SK-N-SH treated with all-trans-retinoic acid at 6 μM for 48 hours (cell line): ENCODE measurements around the gene SLC12A6.

Source experiments
- ARNTL ChIP-seq: fragments of 450-650 bp; formaldehyde crosslinking; IDR thresholded peaks from 2 replicates; pipeline ENCODE4 v1.5.0; 2020; ENCODE audit warnings: low read depth, mild to moderate bottlenecking, moderate library complexity, borderline replicate concordance
- ESRRG ChIP-seq: fragments of 250-450 bp; sonication (Bioruptor Pico); IDR thresholded peaks from 2 replicates; pipeline ENCODE4 v1.6.1; 2021; ENCODE audit warnings: mild to moderate bottlenecking
- GLIS3 ChIP-seq: fragments of 250-450 bp; sonication (Bioruptor Pico); IDR thresholded peaks from 2 replicates; pipeline ENCODE4 v1.5.0; 2020; ENCODE audit warnings: mild to moderate bottlenecking, moderate library complexity
- PATZ1 ChIP-seq: fragments of 250-450 bp; sonication (Bioruptor Pico); IDR thresholded peaks from 2 replicates; pipeline ENCODE4 v1.8.0; 2020; ENCODE audit warnings: mild to moderate bottlenecking, moderate library complexity, borderline replicate concordance
- RARB ChIP-seq: fragments of 250-450 bp; sonication (Bioruptor Pico); IDR thresholded peaks from 2 replicates; pipeline ENCODE4 v1.8.0; 2021; ENCODE audit warnings: mild to moderate bottlenecking, moderate library complexity
- TSHZ2 ChIP-seq: fragments of 250-450 bp; sonication (Bioruptor Pico); IDR thresholded peaks from 2 replicates; pipeline ENCODE4 v1.5.0; 2020; ENCODE audit warnings: mild to moderate bottlenecking, moderate library complexity
- ZFP30 ChIP-seq: fragments of 450-650 bp; formaldehyde crosslinking; IDR thresholded peaks from 2 replicates; pipeline ENCODE4 v1.5.0; 2022; ENCODE audit warnings: mild to moderate bottlenecking, moderate library complexity
- ZNF565 ChIP-seq: fragments of 450-650 bp; formaldehyde crosslinking; conservative IDR thresholded peaks from 2 replicates; pipeline ENCODE4 v1.5.0; 2020; ENCODE audit warnings: low read depth, mild to moderate bottlenecking, moderate library complexity
- ZNF8 ChIP-seq: fragments of 450-650 bp; formaldehyde crosslinking; IDR thresholded peaks from 2 replicates; pipeline ENCODE4 v1.5.0; 2020; ENCODE audit warnings: mild to moderate bottlenecking, moderate library complexity

GRCh38 chr15:34353627-34354026, 16.0 kb upstream of the SLC12A6 start:
- TF ChIP-seq GLIS3 = no peak
- TF ChIP-seq PATZ1 = no peak
- no peak for TF ChIP-seq TSHZ2 (CRISPR knock-in tag)
- TF ChIP-seq ZNF565 (CRISPR knock-in tag) = no peak
- TF ChIP-seq ESRRG = no peak
- TF ChIP-seq ARNTL = no peak
- no peak for TF ChIP-seq ZFP30 (CRISPR knock-in tag)
- no peak for TF ChIP-seq ZNF8 (CRISPR knock-in tag)
- TF ChIP-seq RARB (CRISPR knock-in tag) = no peak
